GM12891 (cell line): Measurements from ENCODE around the gene PAXIP1.

Source experiments
- POLR2A ChIP-seq: IDR thresholded peaks from 2 replicates; pipeline ENCODE4 v1.6.1; 2011; ENCODE audit warnings: low read depth, low read length, control low read depth
- POLR2AphosphoS5 ChIP-seq: IDR thresholded peaks from 2 replicates; pipeline ENCODE4 v1.6.1; 2011; ENCODE audit warnings: low read depth, low read length, control low read depth
- SPI1 ChIP-seq: IDR thresholded peaks from 2 replicates; pipeline ENCODE4 v1.6.1; 2011; ENCODE audit warnings: low read depth, low read length, control low read depth

DNA sequence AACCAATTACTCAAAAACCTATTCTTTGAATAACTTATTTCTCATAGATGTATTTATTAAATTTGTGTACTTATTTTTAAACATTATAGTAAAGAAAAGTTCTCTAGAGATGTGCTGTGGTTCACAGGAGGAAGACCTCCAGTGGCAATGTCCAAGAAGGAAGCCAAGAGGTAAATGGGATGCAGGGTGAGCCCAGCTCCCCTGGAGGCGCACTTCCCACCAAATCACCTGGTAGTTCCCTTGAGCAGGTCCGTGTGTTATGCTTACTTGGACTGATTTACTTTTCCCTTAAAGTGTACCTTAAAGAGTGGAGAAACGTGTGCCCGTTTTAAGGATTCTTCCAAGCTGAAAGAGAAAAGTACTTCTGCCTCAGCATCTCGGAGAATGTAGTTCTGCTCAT, 55.3 kb downstream of the PAXIP1 start:
- no peak for TF ChIP-seq SPI1
- TF ChIP-seq POLR2A: no peak
- no peak for TF ChIP-seq POLR2AphosphoS5
